NCI-H748 (cell line): ENCODE data around the gene FGD3.
"Not testable (repeated sequence)": the region's sequence is repeated elsewhere in the genome, so short reads cannot be mapped to it uniquely, and the experiment has no call there.

Experiments
- DNase-seq: peaks from one replicate; lab custom pipeline; 2025; ENCODE audit not compliant: unreplicated experiment; lab: John Stamatoyannopoulos, UW

FGD3 gene, protein sequence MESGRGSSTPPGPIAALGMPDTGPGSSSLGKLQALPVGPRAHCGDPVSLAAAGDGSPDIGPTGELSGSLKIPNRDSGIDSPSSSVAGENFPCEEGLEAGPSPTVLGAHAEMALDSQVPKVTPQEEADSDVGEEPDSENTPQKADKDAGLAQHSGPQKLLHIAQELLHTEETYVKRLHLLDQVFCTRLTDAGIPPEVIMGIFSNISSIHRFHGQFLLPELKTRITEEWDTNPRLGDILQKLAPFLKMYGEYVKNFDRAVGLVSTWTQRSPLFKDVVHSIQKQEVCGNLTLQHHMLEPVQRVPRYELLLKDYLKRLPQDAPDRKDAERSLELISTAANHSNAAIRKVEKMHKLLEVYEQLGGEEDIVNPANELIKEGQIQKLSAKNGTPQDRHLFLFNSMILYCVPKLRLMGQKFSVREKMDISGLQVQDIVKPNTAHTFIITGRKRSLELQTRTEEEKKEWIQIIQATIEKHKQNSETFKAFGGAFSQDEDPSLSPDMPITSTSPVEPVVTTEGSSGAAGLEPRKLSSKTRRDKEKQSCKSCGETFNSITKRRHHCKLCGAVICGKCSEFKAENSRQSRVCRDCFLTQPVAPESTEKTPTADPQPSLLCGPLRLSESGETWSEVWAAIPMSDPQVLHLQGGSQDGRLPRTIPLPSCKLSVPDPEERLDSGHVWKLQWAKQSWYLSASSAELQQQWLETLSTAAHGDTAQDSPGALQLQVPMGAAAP

DNA sequence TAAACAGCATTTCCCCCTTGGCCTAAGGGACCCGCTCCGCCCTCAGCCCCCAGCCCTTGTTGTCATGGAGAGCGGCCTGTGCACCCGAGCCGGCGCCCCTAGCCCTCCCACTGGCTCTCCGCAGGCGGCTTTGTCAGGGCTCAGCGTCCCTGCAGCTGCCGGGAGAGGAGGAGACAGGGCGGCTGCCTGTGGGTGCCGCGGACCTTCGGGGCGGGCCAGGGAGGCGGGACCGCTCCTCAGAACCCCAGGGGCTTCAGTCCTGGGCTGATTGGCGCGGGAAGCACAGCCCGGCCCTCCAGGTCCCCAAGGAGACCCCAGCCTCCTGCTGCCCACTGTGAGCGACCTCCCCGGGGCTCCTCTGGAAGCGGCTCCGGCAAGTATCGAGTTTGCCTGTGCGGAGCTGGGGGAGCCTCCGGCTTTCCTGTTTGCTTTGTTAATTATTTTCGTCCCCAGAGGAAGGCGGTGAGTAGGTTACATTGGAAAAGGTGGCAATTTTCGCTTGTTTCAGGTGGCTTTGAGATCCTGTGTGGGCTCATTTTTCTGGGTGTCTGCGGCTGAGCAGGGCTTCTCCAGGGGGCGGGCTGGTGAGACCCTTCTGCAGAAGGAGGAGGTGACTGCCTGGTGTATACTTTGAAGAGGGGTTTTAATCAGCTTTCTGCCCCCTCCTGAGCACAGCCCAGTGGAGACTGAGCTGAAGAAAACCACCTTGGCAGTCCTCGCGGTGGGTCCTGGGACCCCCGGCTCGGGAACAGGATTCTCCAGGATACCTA is at the start of gene FGD3:
Gene FGD3, plus strand, starts transcription at position 256 of the 770 bp plus-strand sequence. CDS start 28,734 bp downstream, outside the sequence.
- peak; percentile 81 for DNase-seq

DNA sequence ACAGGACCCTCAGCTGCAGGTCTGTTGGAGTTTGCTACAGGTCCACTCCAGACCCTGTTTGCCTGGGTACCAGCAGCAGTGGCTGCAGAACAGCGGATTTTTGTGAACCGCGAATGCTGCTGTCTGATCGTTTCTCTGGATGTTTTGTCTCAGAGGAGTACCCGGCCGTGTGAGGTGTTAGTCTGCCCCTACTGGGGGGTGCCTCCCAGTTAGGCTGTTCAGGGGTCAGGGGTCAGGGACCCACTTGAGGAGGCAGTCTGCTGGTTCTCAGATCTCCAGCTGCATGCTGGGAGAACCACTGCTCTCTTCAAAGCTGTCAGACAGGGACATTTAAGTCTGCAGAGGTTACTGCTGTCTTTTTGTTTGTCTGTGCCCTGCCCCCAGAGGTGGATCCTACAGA is 42.2 kb upstream of the FGD3 start:
- DNase-seq, result not testable (repeated sequence)

DNA sequence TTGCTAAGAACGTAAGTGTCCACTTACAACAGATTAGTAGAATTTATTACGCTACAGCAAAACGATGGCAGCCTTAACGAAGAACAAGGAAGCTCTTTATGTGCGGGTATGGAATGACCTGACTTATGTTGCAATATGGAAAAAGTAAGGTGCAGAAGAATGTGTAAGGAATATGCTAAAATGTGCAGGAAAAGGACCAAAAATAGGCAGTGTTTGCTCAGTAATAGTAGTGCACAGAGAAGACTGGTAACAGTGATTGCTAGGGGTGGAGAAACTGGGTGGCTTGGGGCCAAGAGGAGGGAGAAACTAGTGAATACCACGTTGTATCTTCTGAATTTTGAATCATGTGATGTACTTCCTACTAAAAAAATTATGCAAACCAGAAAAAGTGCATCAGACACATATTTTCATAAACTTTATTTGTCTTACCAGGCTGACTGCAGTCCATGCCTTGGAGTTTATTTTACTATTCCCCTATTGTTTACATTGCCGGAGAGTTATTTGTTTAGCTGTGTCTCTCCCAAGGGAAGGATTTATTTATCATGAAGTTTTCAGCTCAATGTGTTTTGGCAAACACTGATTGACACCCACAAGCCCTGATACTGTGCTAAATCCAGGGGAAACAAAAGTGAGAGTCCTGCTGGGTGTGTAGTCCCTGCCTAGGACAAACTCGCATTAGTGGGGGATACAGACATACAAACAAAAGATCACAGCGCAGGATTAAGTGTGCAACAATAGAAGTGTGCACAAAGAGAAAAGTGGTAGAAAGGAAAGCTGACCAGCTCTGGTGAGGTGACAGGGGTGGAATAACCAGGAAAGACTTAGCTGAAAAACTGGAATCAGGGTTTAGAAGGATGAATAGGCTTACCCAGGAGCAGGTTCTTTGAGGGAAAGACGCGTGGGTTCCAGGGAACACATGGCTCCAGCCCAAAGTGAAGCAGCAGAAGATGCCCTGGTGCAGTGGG is 35.5 kb upstream of the FGD3 start:
- DNase-seq, result peak; percentile 71

DNA sequence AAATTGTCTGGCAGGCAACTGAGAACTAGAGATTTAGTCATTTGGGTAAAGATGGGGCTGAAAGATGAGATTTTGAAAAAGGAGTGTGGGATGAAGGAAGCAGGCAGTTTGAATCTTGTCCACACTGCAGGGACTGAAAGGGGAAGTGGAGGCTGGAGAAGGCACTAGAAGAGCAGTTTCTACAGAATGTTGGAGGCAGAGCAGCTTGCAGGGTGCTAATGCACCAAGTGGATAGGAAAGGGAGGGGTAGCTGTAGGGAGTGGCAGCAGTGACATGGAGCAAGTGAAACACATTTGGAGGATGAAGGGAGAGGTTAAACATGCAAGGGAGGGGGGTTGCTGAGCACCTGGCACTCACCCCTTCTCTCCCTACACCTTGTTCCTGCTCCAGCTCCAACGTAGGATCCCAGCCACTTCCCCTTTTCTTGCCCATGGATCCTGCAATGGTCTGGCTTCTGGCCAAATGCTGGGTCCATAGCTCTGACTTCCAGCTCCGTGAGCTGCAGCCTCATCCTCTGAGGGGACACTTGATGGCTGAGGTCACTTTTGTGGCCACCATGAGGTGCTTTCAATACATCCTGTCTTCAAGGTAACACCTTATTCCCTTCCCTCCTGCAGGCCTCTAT is 30.0 kb upstream of the FGD3 start:
- DNase-seq, result no peak

DNA sequence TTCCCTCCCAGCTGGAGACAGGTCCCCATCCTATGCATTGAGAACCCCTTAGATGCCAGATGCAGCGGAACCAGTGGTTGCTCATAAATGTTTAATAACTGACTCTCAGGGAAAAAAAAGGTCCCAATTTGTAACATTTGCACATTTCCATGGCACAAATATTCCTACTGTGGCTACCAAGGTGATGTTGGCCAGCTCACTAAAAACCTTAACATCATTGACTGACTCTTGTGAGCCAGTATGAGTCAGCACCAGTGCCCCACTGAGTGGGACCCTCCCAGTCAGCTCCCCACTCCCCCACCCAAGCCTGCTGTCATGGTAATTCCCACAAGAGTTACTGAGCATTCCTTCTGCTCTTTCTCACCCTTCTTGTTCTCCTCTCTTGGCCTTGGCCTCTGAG is 26.9 kb upstream of the FGD3 start:
- DNase-seq, result no peak

DNA sequence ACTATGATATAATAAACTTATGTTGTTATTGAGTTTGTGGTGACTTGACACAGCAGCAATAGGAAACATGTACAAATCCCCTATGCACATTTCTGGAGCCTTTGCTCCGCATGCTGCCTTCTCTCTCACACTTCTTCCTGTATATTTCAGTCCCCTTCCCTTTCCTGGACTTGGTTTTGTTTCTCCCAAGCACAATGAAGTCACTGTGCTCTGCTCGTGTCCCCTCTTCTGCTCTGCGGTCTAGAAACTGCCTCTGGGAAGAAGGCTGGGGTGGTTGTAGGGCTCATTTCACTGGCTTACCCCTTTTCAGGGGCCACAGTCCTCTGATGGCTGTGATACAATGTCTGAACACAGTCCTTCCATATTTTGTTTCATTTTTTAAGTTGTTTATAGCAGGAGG is 15.7 kb upstream of the FGD3 start:
- no peak for DNase-seq

DNA sequence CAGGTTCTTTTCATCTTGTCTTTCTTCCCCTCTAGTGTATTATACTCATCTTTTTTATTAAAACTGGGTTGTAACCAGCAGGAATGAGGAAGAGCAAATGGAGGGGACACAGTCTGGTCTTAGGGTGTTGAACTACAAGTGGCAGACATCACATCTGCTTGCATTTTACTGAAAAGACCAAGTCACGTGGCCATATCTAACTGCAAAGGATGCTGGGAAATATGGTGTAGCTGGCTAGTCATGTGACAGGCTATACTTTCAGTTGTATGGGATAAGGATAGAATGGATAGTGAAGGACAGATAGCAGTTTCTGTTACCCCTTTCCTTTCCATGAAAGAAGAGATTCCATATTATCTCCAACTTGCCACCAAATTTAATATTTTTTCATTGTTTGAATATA is 13.0 kb upstream of the FGD3 start:
- DNase-seq, result no peak

DNA sequence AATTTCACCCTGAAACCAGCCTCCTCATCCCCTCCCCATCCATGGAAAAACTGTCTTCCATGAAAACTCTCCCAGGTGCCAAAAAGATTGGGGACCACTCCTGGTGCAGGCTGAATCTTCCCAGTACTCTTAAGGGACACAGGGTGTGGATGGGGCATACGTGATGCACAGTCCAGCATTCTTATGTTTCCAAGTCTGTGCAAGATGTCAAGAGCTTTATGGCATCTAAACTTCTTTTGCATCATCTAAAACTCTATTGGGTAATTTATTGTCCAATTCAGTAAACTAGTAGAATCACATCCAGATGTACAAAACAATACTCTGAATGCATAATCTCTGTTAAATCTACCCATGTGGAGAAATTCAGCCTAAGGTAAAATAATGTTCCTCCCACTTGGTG is 9.3 kb upstream of the FGD3 start:
- no peak for DNase-seq

DNA sequence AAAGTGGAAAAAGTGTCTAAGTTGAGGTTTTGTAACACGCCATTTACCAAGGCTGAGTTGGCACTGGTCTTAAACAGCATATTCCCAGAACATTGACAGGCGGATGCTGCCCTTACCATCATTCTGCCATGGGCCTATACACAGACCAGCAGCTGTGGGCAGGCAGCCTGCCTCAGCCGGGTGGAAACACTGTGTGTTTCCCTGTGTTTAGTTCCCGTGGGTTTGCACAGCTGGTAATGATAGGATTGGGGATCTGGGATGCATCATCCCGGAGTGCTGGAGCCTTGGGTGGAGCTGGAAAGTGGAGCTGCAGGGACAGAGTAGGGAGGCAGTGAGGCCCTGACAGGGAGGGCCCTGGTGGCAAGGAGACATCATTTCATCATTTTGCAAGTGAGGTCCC is 5.5 kb upstream of the FGD3 start:
- no peak for DNase-seq

DNA sequence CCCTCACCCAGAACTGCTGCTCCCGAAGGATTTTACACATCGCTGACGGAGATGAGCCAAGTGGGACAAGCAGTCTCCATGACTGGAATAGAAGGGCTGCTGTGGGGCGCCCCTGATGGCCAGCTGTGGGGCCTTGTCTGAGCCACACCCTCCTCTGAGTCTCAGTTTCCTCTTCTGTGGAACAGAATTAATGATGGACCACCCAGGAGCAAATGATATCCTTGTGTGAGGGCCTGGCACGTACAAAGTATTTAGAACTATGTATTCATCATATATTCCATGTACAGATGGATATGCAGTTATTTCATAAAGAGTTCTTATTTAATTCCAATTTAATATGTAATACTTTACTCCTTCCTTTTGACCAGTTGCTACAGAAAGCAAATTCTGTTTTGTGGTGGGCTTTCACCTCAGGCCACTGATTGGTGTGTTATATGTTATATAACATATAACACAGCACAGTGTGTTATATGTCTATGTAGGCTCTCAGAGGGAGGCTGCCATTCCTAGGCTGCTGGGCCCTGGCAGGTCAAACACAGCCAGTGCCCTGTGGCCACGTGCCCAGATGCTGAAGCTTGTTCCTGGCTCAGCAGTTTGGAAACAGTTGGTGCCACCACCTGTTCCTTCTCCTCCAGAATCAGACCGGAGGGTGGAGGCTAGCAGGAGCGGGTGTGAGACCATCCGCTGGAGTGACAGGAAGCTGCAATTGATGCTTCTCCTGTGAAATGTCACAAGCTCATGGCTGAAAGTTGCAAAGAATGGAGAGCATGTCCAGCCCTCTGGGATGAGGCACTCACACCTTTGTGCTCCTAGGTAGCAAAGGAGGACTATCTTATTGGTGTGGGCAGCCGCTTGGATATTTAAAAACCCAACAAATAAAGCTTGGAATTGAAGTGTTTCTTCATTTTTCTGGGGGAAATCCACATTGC is 4.4 kb upstream of the FGD3 start:
- DNase-seq, result no peak

DNA sequence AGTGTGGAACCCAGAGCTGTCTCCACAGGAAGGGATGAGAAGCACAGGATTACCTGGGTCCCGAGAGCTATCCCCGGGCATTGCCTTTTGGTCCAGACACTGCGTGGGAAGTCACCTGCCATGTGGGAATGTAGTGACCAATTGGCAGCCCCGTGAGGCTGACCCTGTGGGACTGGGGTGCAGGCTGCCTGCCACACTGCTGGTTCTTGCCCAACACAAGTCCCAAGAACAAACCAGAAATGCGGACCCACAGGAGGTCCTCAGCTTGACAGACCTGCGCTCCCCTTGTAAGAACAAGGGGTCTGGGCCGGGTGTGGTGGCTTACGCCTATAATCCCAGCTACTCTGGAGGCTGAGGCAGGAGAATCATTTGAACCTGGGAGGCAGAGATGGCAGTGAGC is 2.4 kb upstream of the FGD3 start:
- DNase-seq, result no peak

DNA sequence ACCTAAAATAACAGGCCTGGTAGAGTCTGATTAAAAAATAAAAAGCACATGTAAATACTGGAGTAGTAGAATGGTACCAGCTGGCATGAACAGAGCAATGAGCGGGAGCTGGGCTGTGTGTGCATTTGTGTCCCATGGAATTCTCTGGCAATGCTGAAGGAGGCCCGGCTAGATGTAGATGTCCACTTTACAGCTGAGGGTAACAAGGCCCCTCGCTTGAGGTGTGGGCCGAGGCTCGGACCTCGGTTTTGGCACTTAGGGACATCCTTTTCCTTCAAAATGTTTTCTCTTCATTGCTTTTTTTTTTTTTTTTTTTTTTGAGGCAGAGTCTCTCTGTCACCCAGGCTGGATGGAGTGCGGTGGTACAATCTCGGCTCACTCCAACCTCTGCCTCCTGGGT is 1.5 kb upstream of the FGD3 start:
- no peak for DNase-seq

DNA sequence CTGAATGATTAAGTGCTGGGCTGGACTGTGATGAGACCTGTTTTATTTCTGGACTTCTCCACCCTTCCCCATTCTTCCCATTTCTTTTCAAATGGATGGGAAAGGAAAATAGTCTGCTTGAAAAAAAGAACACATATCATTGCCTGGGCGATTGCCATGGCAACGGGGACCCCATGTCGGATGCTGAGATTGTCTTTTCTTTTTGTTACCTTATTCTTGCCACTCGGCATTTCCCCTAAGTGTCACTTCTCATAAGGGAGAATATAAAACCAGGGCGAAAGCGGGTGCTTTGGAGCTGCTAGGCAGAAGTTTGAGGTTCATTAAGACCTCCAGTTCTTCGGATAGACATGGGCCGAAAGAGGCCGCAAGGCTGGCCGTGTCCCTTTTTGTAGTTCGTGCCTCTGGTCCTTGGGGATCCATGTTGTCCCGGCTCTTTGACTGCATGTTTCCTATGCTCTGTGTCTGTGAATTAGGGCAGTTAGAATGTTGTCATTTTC is 763 bp downstream of the FGD3 start:
- DNase-seq, result peak; percentile 54

DNA sequence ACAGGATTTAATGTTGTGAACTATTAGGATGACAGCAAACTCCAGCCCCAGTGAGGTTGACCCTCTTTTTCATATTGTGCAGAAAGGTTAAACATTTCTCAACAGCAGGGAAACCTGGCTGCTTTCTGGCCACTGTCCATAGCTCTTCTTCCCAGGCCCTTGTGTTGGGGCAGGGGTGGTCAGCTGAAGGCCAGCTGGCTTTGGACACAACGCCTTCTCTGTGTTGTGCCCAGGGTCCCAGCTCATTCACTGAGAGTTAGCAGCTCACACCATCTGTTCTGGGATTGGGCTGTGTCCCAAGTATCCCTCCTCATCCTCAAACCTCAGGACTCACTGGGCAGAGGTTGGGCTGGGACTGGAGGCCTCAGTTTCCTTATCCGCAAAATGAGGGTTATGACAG is 1.3 kb downstream of the FGD3 start:
- DNase-seq, result no peak

DNA sequence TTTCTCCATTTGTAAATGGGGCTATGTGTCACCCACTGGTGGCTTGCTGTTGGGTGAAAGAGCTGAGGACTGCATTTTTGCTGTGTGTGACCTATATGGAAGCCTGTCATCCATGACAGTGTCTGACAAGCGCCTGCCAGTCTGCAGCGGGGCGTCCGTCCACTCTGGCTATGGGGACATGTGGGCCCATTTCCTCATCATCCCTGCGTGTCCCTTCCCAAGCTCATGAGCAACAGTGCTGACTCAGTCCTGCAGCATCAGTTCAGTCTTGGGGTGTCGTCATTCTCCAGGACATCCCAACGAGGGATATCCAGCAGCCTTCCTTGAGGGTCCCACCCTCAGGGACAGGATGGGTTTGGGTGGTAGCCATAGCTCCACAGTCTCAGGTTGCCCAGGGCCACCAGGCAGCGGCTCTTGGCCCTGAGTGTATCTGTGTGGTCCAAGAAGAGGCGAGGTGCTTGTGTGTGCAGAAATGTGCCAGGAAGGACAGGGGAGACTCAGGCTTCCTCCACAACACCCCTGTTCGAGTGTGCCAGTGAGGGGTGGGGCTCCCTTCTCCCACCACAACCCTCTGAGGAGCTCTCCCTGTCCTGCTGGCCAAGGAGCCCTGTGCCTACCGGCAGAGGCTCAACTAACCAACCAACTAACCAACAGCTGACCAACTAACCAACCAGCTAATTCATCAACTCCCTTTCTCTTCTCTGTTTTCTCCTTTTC is 2.1 kb downstream of the FGD3 start:
- DNase-seq, result no peak

DNA sequence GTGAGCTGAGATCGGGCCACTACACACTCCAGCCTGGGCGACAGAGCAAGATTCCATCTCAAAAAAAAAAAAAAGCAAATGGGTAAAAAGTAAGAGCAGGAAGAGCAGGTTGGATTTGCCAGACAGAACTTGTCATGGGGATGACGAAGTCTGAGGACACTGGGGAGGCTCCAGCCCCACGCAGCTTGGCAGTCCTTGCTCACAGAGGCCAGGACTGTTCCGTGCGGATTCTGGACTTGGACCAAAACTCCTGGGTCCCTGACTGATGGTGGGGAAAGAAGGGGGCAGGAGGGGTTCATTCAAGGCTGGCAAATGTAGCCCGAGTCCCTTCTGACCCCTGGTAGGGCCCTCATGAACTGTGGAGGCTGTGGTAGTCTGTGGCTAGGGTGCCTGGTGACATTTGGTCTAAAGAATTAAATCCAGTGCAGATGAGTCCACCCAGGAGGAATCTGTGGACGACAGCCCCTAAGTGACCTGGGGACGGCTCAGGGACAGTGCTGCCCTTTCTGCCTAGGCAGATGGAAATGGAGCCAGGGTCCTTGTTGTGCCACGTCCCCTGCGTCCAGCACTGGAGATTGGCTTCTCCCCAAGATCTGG is 3.1 kb downstream of the FGD3 start:
- DNase-seq, result no peak

DNA sequence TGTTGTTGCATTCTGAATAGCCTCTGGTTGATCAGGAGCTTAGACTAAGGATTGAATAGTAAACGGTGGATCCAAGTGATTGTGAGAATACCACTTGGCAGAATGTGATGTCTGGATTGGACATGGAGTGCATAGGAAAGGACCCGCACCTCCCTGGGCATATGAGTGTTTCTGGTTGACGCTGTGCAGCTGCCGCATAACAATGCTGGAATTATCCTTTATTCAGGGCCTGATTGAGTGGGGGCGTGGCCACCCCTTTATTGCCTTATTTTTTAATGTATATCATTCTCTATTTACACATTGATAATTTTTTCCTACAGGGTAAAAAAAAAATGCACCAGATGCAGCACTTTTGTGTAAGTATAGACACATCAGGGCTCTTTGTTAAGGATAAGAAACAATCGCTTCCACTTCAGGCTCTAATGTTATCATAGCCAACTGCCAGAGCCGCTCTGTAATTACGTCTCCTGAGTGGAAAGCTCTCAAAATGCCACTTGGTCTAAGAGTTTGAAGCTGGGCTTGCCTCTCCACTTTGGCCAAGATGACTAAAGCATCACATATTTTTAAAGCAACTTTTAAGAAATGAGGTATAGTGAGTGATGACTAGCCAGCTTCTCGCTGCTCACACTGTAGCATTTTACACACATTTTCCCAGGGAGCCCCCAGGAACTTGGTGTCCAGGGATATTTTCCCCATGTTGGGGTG is 5.7 kb downstream of the FGD3 start:
- peak; percentile 100 for DNase-seq
